Aorta (tissue), 5 donors: ENCODE measurements around the gene NUP155. TPM values are rescaled to one million over a fixed set of nuclear protein-coding genes. Genes with fewer than 3 reads are reported as not detected.
"Not testable (repeated sequence)": the region's sequence is repeated elsewhere in the genome, so short reads cannot be mapped to it uniquely, and the experiment has no call there.

Experiments
- ATAC-seq: fragments of 200-7000 bp; cut with Tn5 transposase; one replicate; pipeline ENCODE4 v1.9.1; 2022; ENCODE audit warnings: moderate library complexity; ENCODE audit not compliant: low FRiP score
- DNase-seq, 2 donors: peaks; one replicate each; pipeline ENCODE4 v3.0.0-alpha.2; 2020
- H3K27ac ChIP-seq, 2 donors: one replicate each; pipeline ENCODE4 v1.5.1; 2013; ENCODE audit warnings: low read length in 2 of 2, mild to moderate bottlenecking in 2 of 2, moderate library complexity in 2 of 2, control low read depth in 1 of 2, inconsistent platforms in 1 of 2, low read depth in 1 of 2
- H3K27me3 ChIP-seq, 2 donors: one replicate each; pipeline ENCODE4 v1.6.1; 2013; ENCODE audit warnings: control low read depth in 1 of 2, low read length in 1 of 2, mild to moderate bottlenecking in 1 of 2, moderate library complexity in 1 of 2; ENCODE audit not compliant: insufficient read depth in 2 of 2, control insufficient read depth in 1 of 2
- H3K36me3 ChIP-seq, 2 donors: one replicate each; pipeline ENCODE4 v1.6.1; 2013; ENCODE audit warnings: control low read depth in 1 of 2, low read length in 1 of 2, mild to moderate bottlenecking in 1 of 2; ENCODE audit not compliant: insufficient read depth in 2 of 2, control insufficient read depth in 1 of 2
- H3K4me1 ChIP-seq, 2 donors: one replicate each; pipeline ENCODE4 v1.6.1; 2013; ENCODE audit warnings: low read length in 2 of 2, control low read depth in 1 of 2, mild to moderate bottlenecking in 1 of 2, moderate library complexity in 1 of 2; ENCODE audit not compliant: insufficient read depth in 2 of 2, control insufficient read depth in 1 of 2
- H3K4me3 ChIP-seq, 2 donors: one replicate each; pipeline ENCODE4 v1.5.1; 2013; ENCODE audit warnings: low read length in 2 of 2, control low read depth in 1 of 2, mild to moderate bottlenecking in 1 of 2
- H3K9me3 ChIP-seq: one replicate; pipeline ENCODE4 v1.6.1; 2013; ENCODE audit warnings: mild to moderate bottlenecking, low read length; ENCODE audit not compliant: control insufficient read depth
- WGBS, 2 donors: extraction: QIAGEN DNeasy Blood & Tissue Kit; methylation state at CpG; one replicate each; pipeline ENCODE4 v1.1.7; 2013; 5-methylcytosine and 5-hydroxymethylcytosine counted together
- intact Hi-C, 2 donors: fragments of 100-400 bp; cut with DNase I; formaldehyde crosslinking; loops; one replicate each; pipeline versions ENCODE4 v1.14.2 to v1.15.0; 2022
- polyA plus RNA-seq, 2 donors: library from polyadenylated mRNA; stranded (reverse); fragments of 200-250 nt; gene quantifications; one replicate each; pipeline ENCODE4 v1.2.3, GENCODE V29; 2013
- total RNA-seq, 2 donors: library from RNA; stranded (reverse); fragmentation: NEBNext Ultra II Directional; extraction: Animal tissue kit (Norgen Biotek cat#: 25700); gene quantifications; one replicate each; pipeline ENCODE4 v1.2.1, GENCODE V29; 2021
- donor health status: healthy with polysubstance abuse.
- donor health status: Bipolar disorder and iron deficiency.
- donor health status: DM: no; HTN: no; CAD: no.
- donor health status: DM: no; HTN: no; CAD: no.
- donor health status: DM: yes; HTN: yes; CAD: no.

The NUP155 gene
- total and polyA plus RNA-seq, 4 donors, result 1.5 to 19.2 (median 9.8) TPM

GRCh38 chr5:37378066-37378465 is 7.2 kb upstream of the NUP155 start:
- H3K9me3 ChIP-seq, H3K27me3 ChIP-seq, H3K4me1 ChIP-seq, ATAC-seq, intact Hi-C loops, H3K36me3 ChIP-seq, H3K4me3 ChIP-seq, H3K27ac ChIP-seq: not testable (repeated sequence)
- WGBS, 2 donors, result 94 to 95% methylated on average over 12 of the region's 12 CpGs
- DNase-seq, result peak in 1 of 2 donors; percentile 30

DNA sequence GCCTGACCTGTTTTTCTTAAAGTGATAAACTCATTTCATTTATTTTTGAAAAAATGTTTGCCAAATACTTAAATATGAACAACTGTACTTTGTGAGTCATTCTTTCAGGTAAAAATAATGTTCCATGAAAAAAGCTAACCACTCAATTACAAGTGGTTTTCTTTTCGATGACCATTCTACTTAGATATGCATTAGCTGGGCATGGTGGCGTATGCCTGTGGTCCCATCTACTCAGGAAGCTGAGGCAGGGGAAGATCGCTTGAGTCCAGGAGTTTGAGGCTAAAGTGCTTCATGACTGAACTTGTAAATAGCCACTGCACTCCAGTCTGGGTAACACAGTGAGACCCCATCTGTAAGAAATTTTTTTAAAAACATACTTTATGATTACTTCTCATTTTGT is 4.2 kb upstream of the NUP155 start:
- no peak for ATAC-seq
- no peak for DNase-seq
- intact Hi-C loops, result no loop called here
- no peaks in the 10 kb centered on the region for H3K27me3 ChIP-seq
- H3K9me3 ChIP-seq, result no peaks in the 10 kb centered on the region
- H3K4me3 ChIP-seq, result no peak overlapping the region
- no peaks in the 10 kb centered on the region for H3K36me3 ChIP-seq
- 86 to 89% methylated on average over 3 of the region's 3 CpGs for WGBS, 2 donors
- no peaks in the 10 kb centered on the region for H3K4me1 ChIP-seq
- no peak overlapping the region for H3K27ac ChIP-seq

- ATAC-seq, result no peak
- WGBS, 2 donors, result 1% methylated on average over 7 of the region's 7 CpGs
These were observed 399 bp downstream of the NUP155 start for GRCh38 chr5:37370550-37370863.

GRCh38 chr5:37355161-37355560 is 15.7 kb downstream of the NUP155 start:
- Histone ChIP-seq H3K36me3 (peaks cover 0 to 3% of the 10 kb centered on the region in 2 donors), H3K4me1 (no peaks in the 10 kb centered on the region), H3K27ac (no peak overlapping the region), H3K9me3 (no peaks in the 10 kb centered on the region), H3K4me3 (no peak overlapping the region), H3K27me3 (no peaks in the 10 kb centered on the region)
- WGBS, 2 donors, result 87 to 91% methylated on average over 6 of the region's 6 CpGs
- ATAC-seq (no peak), DNase-seq (no peak)
- intact Hi-C loops, result no loop called here

More at GRCh38 chr5:37370550-37370863, 399 bp downstream of the NUP155 start:
- Histone ChIP-seq H3K36me3 (no peaks in the 10 kb centered on the region), H3K9me3 (no peaks in the 10 kb centered on the region), H3K4me3 (peak overlapping the region; percentile 83 to 91), H3K4me1 (peaks cover 0 to 2% of the 10 kb centered on the region in 2 donors), H3K27ac (peak overlapping the region in 1 of 2 donors; percentile 78), H3K27me3 (no peaks in the 10 kb centered on the region)
- intact Hi-C loops, result loop anchor here in 1 of 2 donors (5.0 kb wide), 1 partner anchor 123 kb away; the partner anchor contains the start of gene CPLANE1
- DNase-seq, result no peak

- H3K9me3 ChIP-seq, H3K4me1 ChIP-seq, ATAC-seq, intact Hi-C loops, H3K27ac ChIP-seq, H3K4me3 ChIP-seq, H3K27me3 ChIP-seq: not testable (repeated sequence)
- H3K36me3 ChIP-seq, result peaks cover 1 to 16% of the 10 kb centered on the region in 2 donors
- peak in 1 of 2 donors; percentile 47 for DNase-seq
- 97 to 98% methylated on average over 18 of the region's 18 CpGs for WGBS, 2 donors
These were observed 28.2 kb downstream of the NUP155 start for GRCh38 chr5:37342741-37343140.

DNA sequence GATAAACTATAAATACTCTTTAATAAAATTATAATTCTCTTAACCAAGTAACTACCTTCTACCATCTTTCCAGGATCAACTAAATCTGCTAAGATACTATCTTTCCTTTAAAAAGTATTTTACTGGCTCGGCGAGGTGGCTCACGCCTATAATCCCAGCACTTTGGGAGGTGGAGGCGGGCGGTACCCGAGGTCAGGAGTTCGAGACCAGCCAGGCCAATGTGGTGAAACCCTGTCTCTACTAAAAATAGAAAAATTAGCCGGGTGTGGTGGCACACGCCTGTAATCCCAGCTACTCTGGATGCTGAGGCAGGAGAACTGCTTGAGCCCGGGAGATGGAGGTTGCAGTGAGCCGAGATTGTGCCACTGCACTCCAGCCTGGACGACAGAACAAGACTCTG is 36.2 kb downstream of the NUP155 start:
- H3K9me3 ChIP-seq, H3K27me3 ChIP-seq, H3K4me3 ChIP-seq, intact Hi-C loops, ATAC-seq, H3K4me1 ChIP-seq, H3K27ac ChIP-seq, H3K36me3 ChIP-seq: not testable (repeated sequence)
- DNase-seq, result peak in 1 of 2 donors; percentile 43
- WGBS, 2 donors, result 94% methylated on average over 12 of the region's 12 CpGs

- Histone ChIP-seq H3K9me3 (no peaks in the 10 kb centered on the region), H3K27ac (peak overlapping the region in 1 of 2 donors; percentile 28), H3K4me3 (no peak overlapping the region), H3K4me1 (no peaks in the 10 kb centered on the region), H3K27me3 (no peaks in the 10 kb centered on the region), H3K36me3 (peaks cover 1 to 9% of the 10 kb centered on the region in 2 donors)
- ATAC-seq (no peak), DNase-seq (no peak)
- intact Hi-C loops, result no loop called here
These were observed 44.4 kb downstream of the NUP155 start for GRCh38 chr5:37326536-37326935.

DNA sequence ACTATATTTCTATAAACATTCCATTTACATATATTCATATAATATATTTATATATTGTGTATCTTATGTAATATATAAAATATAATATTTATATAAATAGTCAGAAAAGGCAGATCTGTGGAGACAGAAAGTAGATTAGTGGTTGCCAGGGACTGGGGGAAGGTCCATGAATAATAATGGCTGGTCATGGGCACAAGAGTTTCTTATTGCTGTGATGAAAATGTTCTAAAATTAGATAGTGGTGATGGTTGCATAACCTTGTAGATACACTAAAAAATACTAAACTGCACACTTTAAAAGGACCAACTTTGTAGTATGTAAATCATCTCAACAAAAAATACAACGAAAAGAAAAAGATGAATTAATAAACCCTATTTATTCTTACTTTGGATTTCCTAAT is 47.3 kb downstream of the NUP155 start:
- Histone ChIP-seq H3K4me3 (no peak overlapping the region), H3K36me3 (peaks cover 1 to 9% of the 10 kb centered on the region in 2 donors), H3K27ac (no peak overlapping the region), H3K4me1 (no peaks in the 10 kb centered on the region), H3K27me3 (no peaks in the 10 kb centered on the region), H3K9me3 (no peaks in the 10 kb centered on the region)
- 75 to 79% methylated on average over 1 of the region's 1 CpG for WGBS, 2 donors
- DNase-seq (no peak), ATAC-seq (no peak)
- intact Hi-C loops, result no loop called here

- intact Hi-C loops, result no loop called here
- Histone ChIP-seq H3K9me3 (no peaks in the 10 kb centered on the region), H3K36me3 (peaks cover 0 to 11% of the 10 kb centered on the region in 2 donors)
These were observed 51.7 kb downstream of the NUP155 start for GRCh38 chr5:37319037-37319782.

More at GRCh38 chr5:37319037-37319782, 51.7 kb downstream of the NUP155 start:
- DNase-seq, result no peak
- Histone ChIP-seq H3K4me3 (no peak overlapping the region), H3K4me1 (no peaks in the 10 kb centered on the region), H3K27ac (no peak overlapping the region), H3K27me3 (no peaks in the 10 kb centered on the region)
- WGBS, 2 donors, result 94 to 95% methylated on average over 3 of the region's 3 CpGs
- no peak for ATAC-seq
